HEK293T (cell line): ENCODE measurements around the gene RCHY1.
A peak's percentile ranks its signal among the peaks of the same experiment; 100 is the strongest.

Experiments
- CTCF ChIA-PET: fragments of 350-600 bp; formaldehyde crosslinking; extraction: SDS; loops from one replicate; lab custom pipeline; 2021; ENCODE audit warnings: antibody characterized with exemption, inconsistent platforms; lab: Yijun Ruan, JAX
- POLR2A ChIA-PET: fragments of 350-600 bp; formaldehyde crosslinking; extraction: SDS; loops from one replicate; lab custom pipeline; 2020; ENCODE audit warnings: antibody characterized with exemption, inconsistent platforms; lab: Yijun Ruan, JAX
- DNase-seq: peaks from one replicate; pipeline ENCODE4 v3.0.0; 2012; ENCODE audit warnings: mixed read lengths; ENCODE audit errors: extremely low spot score
- ARNT ChIP-seq: fragments of 450-650 bp; IDR thresholded peaks from 2 replicates; pipeline ENCODE4 v1.6.1; 2017; ENCODE audit warnings: mild to moderate bottlenecking
- BHLHE40 ChIP-seq: fragments of 450-650 bp; IDR thresholded peaks from 2 replicates; pipeline ENCODE4 v1.6.1; 2016; ENCODE audit warnings: mild to moderate bottlenecking, moderate library complexity, borderline replicate concordance
- CTBP1 ChIP-seq: fragments of 450-650 bp; IDR thresholded peaks from 2 replicates; pipeline ENCODE4 v1.6.1; 2016; ENCODE audit warnings: borderline replicate concordance
- ELF4 ChIP-seq: fragments of 450-650 bp; IDR thresholded peaks from 2 replicates; pipeline ENCODE4 v1.6.1; 2017; ENCODE audit warnings: antibody characterized with exemption
- FOXA1 ChIP-seq: fragments of 450-650 bp; IDR thresholded peaks from 2 replicates; pipeline ENCODE4 v1.6.1; 2016; ENCODE audit warnings: mild to moderate bottlenecking
- FOXK2 ChIP-seq: fragments of 450-650 bp; IDR thresholded peaks from 2 replicates; pipeline ENCODE4 v1.6.1; 2016; ENCODE audit warnings: mild to moderate bottlenecking
- FOXM1 ChIP-seq: fragments of 450-650 bp; IDR thresholded peaks from 2 replicates; pipeline ENCODE4 v1.6.1; 2017; ENCODE audit warnings: mild to moderate bottlenecking, borderline replicate concordance
- HDGF ChIP-seq: fragments of 450-650 bp; IDR thresholded peaks from 2 replicates; pipeline ENCODE4 v1.6.1; 2017; ENCODE audit warnings: antibody characterized with exemption, borderline replicate concordance
- L3MBTL2 ChIP-seq: fragments of 450-650 bp; conservative IDR thresholded peaks from 2 replicates; pipeline ENCODE4 v1.6.1; 2016; ENCODE audit warnings: mild to moderate bottlenecking
- LEF1 ChIP-seq: fragments of 450-650 bp; IDR thresholded peaks from 2 replicates; pipeline ENCODE4 v1.6.1; 2017; ENCODE audit warnings: mild to moderate bottlenecking, borderline replicate concordance
- NFRKB ChIP-seq: fragments of 450-650 bp; IDR thresholded peaks from 2 replicates; pipeline ENCODE4 v1.6.1; 2016; ENCODE audit warnings: mild to moderate bottlenecking, moderate library complexity
- PKNOX1 ChIP-seq: fragments of 450-650 bp; IDR thresholded peaks from 2 replicates; pipeline ENCODE4 v1.6.1; 2016
- SP1 ChIP-seq: fragments of 450-650 bp; IDR thresholded peaks from 2 replicates; pipeline ENCODE4 v1.6.1; 2017
- SUZ12 ChIP-seq: fragments of 450-650 bp; IDR thresholded peaks from 2 replicates; pipeline ENCODE4 v1.6.1; 2016; ENCODE audit warnings: mild to moderate bottlenecking
- TARDBP ChIP-seq: fragments of 450-650 bp; IDR thresholded peaks from 2 replicates; pipeline ENCODE4 v1.6.1; 2016
- ZNF384 ChIP-seq: fragments of 450-650 bp; IDR thresholded peaks from 2 replicates; pipeline ENCODE4 v1.6.1; 2016

RCHY1 gene

GRCh38 chr4:75514131-75514948, at the start of gene RCHY1, which contains the start of gene THAP6:
Gene RCHY1 (minus strand): TSS chr4:75514403. CDS start chr4:75514286, 117 bp downstream.
Gene THAP6 (plus strand): TSS chr4:75514473. CDS start chr4:75515453, 980 bp downstream.
- ChIA-PET CTCF (interaction anchor here (1.3 to 1.5 kb wide), 2 partner anchors 14 to 28 kb away, joined by 3 read pairs; no protein-coding TSS in a partner anchor), POLR2A (interaction anchor here (0.8 to 2.1 kb wide), 13 partner anchors 9 to 580 kb away, joined by 3 to 12 read pairs (median 4); partner anchors contain the start of gene ODAPH)
- TF ChIP-seq ELF4 (peak; percentile 71), FOXK2 (no peak), ARNT (no peak), TARDBP (no peak), NFRKB (no peak; the same call in 1 of the 2 replicates), LEF1 (no peak), FOXM1 (no peak), L3MBTL2 (peak; percentile 62), PKNOX1 (no peak), ZNF384 (no peak)
- DNase-seq, result peak; percentile 91

GRCh38 chr4:75561789-75562188, 47.6 kb upstream of the RCHY1 start:
- DNase-seq, result no peak
- POLR2A ChIA-PET, result no interaction called here
- CTCF ChIA-PET, result no interaction called here
- TF ChIP-seq NFRKB (no peak), LEF1 (no peak), L3MBTL2 (no peak), SUZ12 (no peak), PKNOX1 (no peak), FOXA1 (no peak), HDGF (no peak), ZNF384 (no peak), TARDBP (no peak), ELF4 (no peak), FOXM1 (no peak), SP1 (no peak), FOXK2 (no peak)

GRCh38 chr4:75557696-75558095, 43.5 kb upstream of the RCHY1 start:
- DNase-seq, result no peak
- CTCF ChIA-PET, result interaction anchor here (0.5 kb wide), 1 partner anchor 640 kb away, joined by 3 read pairs; no protein-coding TSS in a partner anchor
- TF ChIP-seq ARNT, result no peak
- TF ChIP-seq BHLHE40, result no peak
- TF ChIP-seq LEF1, result no peak
- TF ChIP-seq HDGF, result no peak
- no peak for TF ChIP-seq PKNOX1
- no peak for TF ChIP-seq ELF4
- TF ChIP-seq SP1, result no peak
- no peak for TF ChIP-seq FOXK2
- no peak for TF ChIP-seq FOXM1
- TF ChIP-seq TARDBP, result no peak
- no peak for TF ChIP-seq SUZ12
- TF ChIP-seq ZNF384, result no peak
- POLR2A ChIA-PET, result no interaction called here

GRCh38 chr4:75555294-75556164, 41.3 kb upstream of the RCHY1 start, which contains the start of gene ODAPH:
Gene ODAPH (plus strand): TSS chr4:75556066. CDS start chr4:75556083, 17 bp downstream.
- ChIA-PET POLR2A (interaction anchor here (1.2 to 2.0 kb wide), 2 partner anchors 42 to 169 kb away, joined by 3 to 8 read pairs; partner anchors contain the start of genes RCHY1, THAP6 and USO1), CTCF (interaction anchor here (0.7 to 0.8 kb wide), 3 partner anchors 12 to 547 kb away, joined by 3 read pairs; no protein-coding TSS in a partner anchor)
- DNase-seq, result peak; percentile 16
- TF ChIP-seq LEF1, result no peak
- TF ChIP-seq ELF4, result no peak
- TF ChIP-seq CTBP1, result no peak
- TF ChIP-seq ZNF384, result no peak
- no peak for TF ChIP-seq FOXK2
- no peak for TF ChIP-seq HDGF
- no peak for TF ChIP-seq FOXA1
- no peak for TF ChIP-seq SP1
- TF ChIP-seq NFRKB, result no peak
- TF ChIP-seq SUZ12, result no peak
- TF ChIP-seq PKNOX1, result no peak
- TF ChIP-seq BHLHE40, result no peak
- TF ChIP-seq ARNT, result no peak
- no peak for TF ChIP-seq FOXM1
- TF ChIP-seq TARDBP, result no peak
- TF ChIP-seq L3MBTL2, result no peak

- DNase-seq, result no peak
- POLR2A ChIA-PET, result no interaction called here
- CTCF ChIA-PET, result no interaction called here
- TF ChIP-seq ELF4, result no peak
- TF ChIP-seq NFRKB, result no peak
- TF ChIP-seq HDGF, result no peak
- no peak for TF ChIP-seq ZNF384
- no peak for TF ChIP-seq SUZ12
- TF ChIP-seq TARDBP, result no peak
- TF ChIP-seq BHLHE40, result no peak
- no peak for TF ChIP-seq L3MBTL2
- no peak for TF ChIP-seq FOXM1
- TF ChIP-seq FOXA1, result no peak
- TF ChIP-seq SP1, result no peak
- no peak for TF ChIP-seq LEF1
- no peak for TF ChIP-seq FOXK2
- no peak for TF ChIP-seq CTBP1
- TF ChIP-seq ARNT, result no peak
- TF ChIP-seq PKNOX1, result no peak
These were observed 38.2 kb upstream of the RCHY1 start for GRCh38 chr4:75552452-75552851.
